Activated naive CD4-positive, alpha-beta T cell (primary cell): Measurements from ENCODE around the gene LHFPL5.

Experiments
- DNase-seq, 4 experiments: peaks; one replicate each; lab custom pipeline; 2025; lab: John Stamatoyannopoulos, UW

Gene LHFPL5

GRCh38 chr6:35804996-35805736, at the start of gene LHFPL5:
Gene LHFPL5 (plus strand): TSS chr6:35805352. CDS start chr6:35805671, 319 bp downstream.
- peak in 3 of 4 experiments; percentile 4 to 42 (median 7) for DNase-seq

- no peak for DNase-seq
Observed at GRCh38 chr6:35757456-35758123, 47.6 kb upstream of the LHFPL5 start.

GRCh38 chr6:35759426-35759825, 45.7 kb upstream of the LHFPL5 start:
- DNase-seq = no peak

GRCh38 chr6:35765739-35766138, 39.4 kb upstream of the LHFPL5 start:
- no peak for DNase-seq

DNA sequence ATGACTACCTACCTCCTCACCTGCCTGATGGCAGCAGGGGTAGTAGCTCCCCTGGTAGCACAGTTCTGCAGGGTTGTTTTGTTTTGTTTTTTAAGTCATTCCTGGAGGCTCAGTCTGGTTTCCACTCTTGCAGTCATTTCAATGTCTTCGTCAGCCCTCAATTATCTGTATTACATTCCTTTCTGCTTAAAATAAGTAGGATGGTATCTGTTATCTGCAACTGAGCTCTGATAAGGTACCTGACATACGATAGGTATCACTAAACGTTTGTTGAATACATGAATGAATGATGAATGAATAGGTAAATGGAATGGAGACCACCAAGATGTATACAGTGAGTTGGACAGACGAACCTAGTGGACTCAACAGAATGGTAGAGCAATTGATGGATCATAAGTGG, 35.9 kb upstream of the LHFPL5 start:
- no peak for DNase-seq

- no peak for DNase-seq
Observed at GRCh38 chr6:35771343-35771627, 33.9 kb upstream of the LHFPL5 start.

DNA sequence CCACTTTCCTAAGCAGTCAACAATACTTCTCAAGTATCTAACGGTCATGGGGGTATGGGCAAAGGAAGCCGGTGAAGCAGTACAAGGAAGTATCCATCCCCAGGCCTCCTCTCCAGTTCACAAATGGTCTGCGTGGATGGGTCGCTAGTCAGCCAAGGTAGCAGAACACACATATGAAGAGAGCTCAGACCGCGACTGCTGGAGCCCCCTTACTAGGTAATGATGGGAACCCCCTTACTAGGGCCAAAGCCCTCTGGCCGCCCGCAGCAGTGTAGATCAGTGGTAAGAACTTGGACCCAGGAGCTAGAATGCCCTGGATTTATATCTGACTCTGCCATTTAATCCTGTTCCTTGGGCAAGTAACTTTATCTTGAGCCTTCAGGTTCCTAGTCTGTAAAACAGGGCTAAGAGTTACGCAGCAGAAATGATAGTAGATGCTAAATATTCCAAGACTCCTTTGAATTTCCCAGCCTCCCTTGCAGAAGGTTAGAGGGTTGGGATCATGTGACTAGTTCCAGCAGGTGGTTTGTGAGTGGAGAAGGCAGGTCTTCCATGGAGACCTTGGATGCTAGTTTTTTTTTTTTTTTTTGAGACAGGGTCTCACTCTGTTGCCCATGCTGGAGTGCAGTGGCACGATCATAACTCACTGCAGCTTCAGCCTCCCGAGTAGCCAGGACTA, 30.9 kb upstream of the LHFPL5 start:
- DNase-seq = no peak

GRCh38 chr6:35775031-35775430, 30.1 kb upstream of the LHFPL5 start:
- DNase-seq = no peak

- DNase-seq = no peak
Observed at GRCh38 chr6:35776364-35777215, 28.6 kb upstream of the LHFPL5 start, which contains the start of gene CLPSL2. Gene CLPSL2 (plus strand): TSS chr6:35776598. CDS start chr6:35776619, 21 bp downstream.

- no peak for DNase-seq
Observed at GRCh38 chr6:35777356-35778102, 27.6 kb upstream of the LHFPL5 start.

DNA sequence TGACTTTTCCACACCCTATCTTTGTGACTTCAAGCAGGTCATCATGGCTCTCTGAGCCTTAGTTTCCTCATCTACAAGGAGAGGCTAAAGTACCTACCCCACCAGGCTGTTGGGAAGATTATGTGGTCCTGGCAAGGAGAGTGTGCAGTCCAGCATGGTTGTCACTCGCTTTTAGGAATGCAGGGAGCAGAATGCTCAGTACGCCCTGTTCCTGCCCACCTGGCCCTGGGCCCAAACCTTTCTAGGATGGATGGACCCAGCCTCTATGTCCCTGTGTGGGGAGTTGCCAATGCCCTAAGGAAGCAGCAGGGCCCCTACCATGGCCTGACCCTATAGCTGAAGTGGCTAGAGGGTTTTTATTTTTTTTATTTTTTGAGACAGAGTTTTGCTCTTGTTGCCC, 26.7 kb upstream of the LHFPL5 start:
- no peak for DNase-seq

DNA sequence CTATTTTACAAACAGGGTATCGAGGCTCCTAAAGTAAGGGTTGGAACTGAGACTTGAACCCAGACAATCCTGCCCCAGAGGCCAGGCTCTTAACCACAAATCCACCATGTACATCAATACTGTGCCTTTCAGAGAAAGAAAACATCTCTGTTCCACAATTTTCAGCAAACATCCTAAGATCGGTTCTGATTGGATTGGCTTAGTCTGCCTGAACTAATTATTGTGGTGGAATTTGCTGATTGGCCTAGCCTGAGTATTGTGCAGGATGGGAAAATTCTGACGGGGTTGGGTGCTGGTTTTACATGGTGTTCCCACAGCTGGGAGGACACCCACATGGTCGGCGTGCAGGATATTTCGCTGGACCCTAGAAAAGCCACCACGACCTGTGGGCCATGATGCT, 24.4 kb upstream of the LHFPL5 start, which contains the start of gene CLPSL1:
Gene CLPSL1, plus strand, starts transcription at position 301 of the 400 bp plus-strand sequence. Its CDS starts 92 bp downstream, at position 393.
- no peak for DNase-seq

DNA sequence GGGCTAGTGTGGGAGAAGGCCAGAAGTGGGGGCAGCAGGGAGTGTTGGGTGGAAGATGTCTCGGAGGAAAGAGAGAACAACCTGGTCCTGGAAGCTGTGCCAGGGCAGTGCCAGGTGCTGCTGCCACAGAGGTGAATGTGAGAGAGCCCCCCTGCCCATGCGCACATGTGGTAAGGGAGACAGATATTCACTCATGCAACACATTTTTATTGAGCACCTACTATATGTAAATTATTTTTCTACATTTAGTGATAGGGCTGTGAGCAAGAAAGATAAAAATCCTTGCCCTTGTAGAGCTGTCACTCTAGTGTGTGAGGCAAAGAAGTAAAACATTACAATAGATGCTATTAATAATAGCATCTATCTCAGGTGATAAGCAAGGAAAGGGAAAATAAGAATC, 23.9 kb upstream of the LHFPL5 start:
- DNase-seq = no peak

DNA sequence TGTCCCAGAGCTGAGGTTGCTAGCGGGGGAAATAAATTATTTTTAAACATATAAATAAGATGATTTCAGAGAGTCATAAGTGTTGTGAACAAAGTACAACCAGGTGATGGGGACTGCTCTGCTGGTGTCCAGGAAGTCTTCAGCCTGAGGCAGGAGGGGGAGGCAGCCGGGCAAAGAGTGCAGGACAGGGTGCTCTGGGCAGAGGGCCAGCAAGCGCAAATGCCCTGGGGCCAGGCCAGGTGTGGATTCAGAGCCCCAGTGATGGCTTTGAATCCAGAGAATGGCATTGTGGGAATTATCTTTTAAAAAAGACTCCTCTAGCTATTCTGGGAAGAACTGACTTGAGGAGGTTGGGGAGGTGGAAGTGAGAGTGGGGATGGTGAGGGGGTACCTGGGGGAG, 22.7 kb upstream of the LHFPL5 start:
- no peak for DNase-seq

- DNase-seq = no peak
Observed at GRCh38 chr6:35784200-35784599, 21.0 kb upstream of the LHFPL5 start.

- no peak for DNase-seq
Observed at GRCh38 chr6:35786272-35786671, 18.9 kb upstream of the LHFPL5 start.

GRCh38 chr6:35786810-35787209, 18.3 kb upstream of the LHFPL5 start:
- no peak for DNase-seq

GRCh38 chr6:35787266-35788218, 17.6 kb upstream of the LHFPL5 start:
- DNase-seq = no peak

DNA sequence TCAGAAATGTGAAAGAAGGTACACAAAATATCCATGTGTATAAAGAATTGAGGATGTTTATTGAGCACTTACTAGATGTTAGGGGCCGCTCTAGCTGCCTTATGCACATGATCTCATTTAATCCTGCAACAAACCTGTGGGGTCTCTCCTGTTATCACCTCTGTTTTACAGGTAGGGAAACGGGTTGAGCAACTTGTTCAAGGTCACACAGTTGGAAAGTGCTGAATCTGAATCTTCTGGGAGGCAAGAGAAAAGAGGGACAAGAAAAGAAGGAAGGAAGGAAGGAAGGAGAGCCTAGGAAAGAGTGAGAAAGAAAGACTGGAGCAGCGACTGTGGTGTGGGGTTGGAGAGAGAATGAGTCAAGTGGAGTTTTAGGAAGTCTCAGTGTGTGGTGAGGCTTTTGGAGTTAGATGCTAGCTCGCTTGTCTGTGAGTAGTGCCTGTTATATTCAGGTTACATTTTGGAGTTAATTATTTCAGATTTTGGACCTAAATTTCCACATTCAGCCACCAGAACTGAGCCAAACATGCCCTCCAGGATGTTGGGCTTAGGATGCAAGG, 16.6 kb upstream of the LHFPL5 start:
- DNase-seq = no peak

DNA sequence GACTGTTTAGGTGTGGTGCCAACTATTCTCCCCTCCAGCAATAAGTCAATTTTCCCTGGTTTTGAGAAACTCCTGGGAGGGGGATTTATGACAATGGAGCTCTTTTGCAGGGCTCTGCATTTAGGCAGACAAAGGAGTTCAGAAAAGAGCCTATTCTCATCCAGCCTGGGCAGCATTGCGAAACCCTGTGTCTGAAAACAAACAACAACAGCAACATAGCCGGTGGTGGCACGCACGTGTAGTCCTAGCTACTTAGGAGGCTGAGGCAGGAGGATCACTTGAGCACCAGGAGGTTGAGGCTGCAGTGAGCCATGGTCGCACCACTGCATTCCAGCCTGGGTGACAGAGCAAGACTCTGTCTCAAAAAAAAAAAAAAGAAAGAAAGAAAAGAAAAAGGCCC, 14.5 kb upstream of the LHFPL5 start:
- no peak for DNase-seq
